ENCODE measurements around the gene QRICH1. TPM values are rescaled to one million over a fixed set of nuclear protein-coding genes. Genes with fewer than 3 reads are reported as not detected.

Gene QRICH1
- total RNA-seq, 1 experiment from 2014 or later, result 151 TPM

DNA sequence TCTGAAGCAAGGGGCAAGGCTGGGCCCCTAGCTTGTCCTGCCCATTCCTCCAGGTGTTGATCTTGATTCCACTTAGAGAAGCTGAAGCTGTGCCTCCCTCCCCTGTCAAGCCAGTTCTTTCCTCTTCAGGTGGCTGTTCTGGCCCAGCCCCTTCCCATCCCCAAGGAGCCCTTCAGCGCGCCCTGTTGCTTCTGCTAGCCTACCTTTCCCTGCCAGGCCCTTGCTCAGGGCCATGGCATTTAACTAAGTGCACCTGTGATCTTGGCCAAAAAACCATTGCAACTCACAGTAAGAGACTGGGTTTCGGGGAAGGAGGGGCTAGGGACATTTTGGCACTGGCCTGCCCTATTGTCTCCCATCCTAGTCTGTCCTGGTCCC lies 88.6 kb downstream of the QRICH1 start:
- peak overlapping the region in 1 of 2 experiments; percentile 35; a peak in 1 of 5 replicates for H3K4me3 Mint-ChIP-seq
- Histone ChIP-seq H3K4me1 (ENCODE audit: insufficient read depth, low read length) (no peaks in the 10 kb centered on the region; the same call in 1 of the 2 replicates), H3K23me2 (ENCODE audit: insufficient read length, low read depth, low read length, poor library complexity, severe bottlenecking) (peaks cover 13% of the 10 kb centered on the region), H2BK20ac (ENCODE audit: low read depth, low read length, poor library complexity, severe bottlenecking) (no peak overlapping the region), H3K79me1 (ENCODE audit: insufficient read depth, low read depth, low read length, poor library complexity, severe bottlenecking) (no peaks in the 10 kb centered on the region), H3K9ac (ENCODE audit: extremely low read depth, insufficient read length, low read length) (no peak overlapping the region), H3K18ac (ENCODE audit: insufficient read length, low read depth, low read length) (no peak overlapping the region), H2BK120ac (ENCODE audit: low read depth, low read length, poor library complexity, severe bottlenecking) (no peak overlapping the region), H3K27me3 (ENCODE audit: insufficient read depth, low read length) (no peaks in the 10 kb centered on the region), H3K56ac (ENCODE audit: insufficient read length, low read depth, low read length) (no peak overlapping the region), H4K20me1 (ENCODE audit: control insufficient read depth, insufficient read depth, insufficient read length) (no peaks in the 10 kb centered on the region), H3T11ph (ENCODE audit: low read length) (no peak overlapping the region), H2BK12ac (ENCODE audit: insufficient read length, low read depth, low read length) (no peak overlapping the region), H4K5ac (ENCODE audit: insufficient read length, low read depth, low read length) (no peak overlapping the region), H2BK15ac (ENCODE audit: low read depth, low read length) (no peak overlapping the region), H3K27ac (ENCODE audit: insufficient read length, low read depth, low read length) (no peak overlapping the region), H2AK5ac (ENCODE audit: insufficient read length, low read length) (no peak overlapping the region), H3K79me2 (ENCODE audit: insufficient read depth, low read length) (peaks cover 10% of the 10 kb centered on the region; the same call in 1 of the 2 replicates), H4K8ac (replicated peaks; ENCODE audit: insufficient read length, low read depth, low read length) (no peak overlapping the region), H3K9me3 (ENCODE audit: control insufficient read depth, low read depth, low read length) (no peaks in the 10 kb centered on the region), H4K91ac (ENCODE audit: insufficient read length, low read depth, low read length) (no peak overlapping the region), H2BK5ac (ENCODE audit: insufficient read length, low read length) (no peak overlapping the region), H3K14ac (ENCODE audit: insufficient read depth, low read length) (no peak overlapping the region), H3K4me2 (ENCODE audit: insufficient read depth, insufficient read length, low read length) (no peak overlapping the region), H2AFZ (ENCODE audit: low read length) (no peak overlapping the region), H3K23ac (ENCODE audit: insufficient read length, low read depth, low read length) (no peak overlapping the region), H3K4ac (ENCODE audit: low read depth, low read length) (no peak overlapping the region)
- no peaks in the 10 kb centered on the region; the same call in 1 of the 2 replicates for H3K27me3 Mint-ChIP-seq (ENCODE audit: low read depth)
- no peak overlapping the region for H3K27ac Mint-ChIP-seq
- H3K9me3 Mint-ChIP-seq, result no peaks in the 10 kb centered on the region; a peak in 1 of 5 replicates
- H3K36me3 Mint-ChIP-seq (ENCODE audit: insufficient read depth in 1 of 3, low read depth in 3 of 3), result peaks cover 0 to 21% (median 15%) of the 10 kb centered on the region in 3 experiments; a peak in 6 of 7 replicates
- peaks cover 16 to 18% of the 10 kb centered on the region in 2 experiments for H3K4me1 Mint-ChIP-seq
- TF ChIP-seq, protein P1, sequence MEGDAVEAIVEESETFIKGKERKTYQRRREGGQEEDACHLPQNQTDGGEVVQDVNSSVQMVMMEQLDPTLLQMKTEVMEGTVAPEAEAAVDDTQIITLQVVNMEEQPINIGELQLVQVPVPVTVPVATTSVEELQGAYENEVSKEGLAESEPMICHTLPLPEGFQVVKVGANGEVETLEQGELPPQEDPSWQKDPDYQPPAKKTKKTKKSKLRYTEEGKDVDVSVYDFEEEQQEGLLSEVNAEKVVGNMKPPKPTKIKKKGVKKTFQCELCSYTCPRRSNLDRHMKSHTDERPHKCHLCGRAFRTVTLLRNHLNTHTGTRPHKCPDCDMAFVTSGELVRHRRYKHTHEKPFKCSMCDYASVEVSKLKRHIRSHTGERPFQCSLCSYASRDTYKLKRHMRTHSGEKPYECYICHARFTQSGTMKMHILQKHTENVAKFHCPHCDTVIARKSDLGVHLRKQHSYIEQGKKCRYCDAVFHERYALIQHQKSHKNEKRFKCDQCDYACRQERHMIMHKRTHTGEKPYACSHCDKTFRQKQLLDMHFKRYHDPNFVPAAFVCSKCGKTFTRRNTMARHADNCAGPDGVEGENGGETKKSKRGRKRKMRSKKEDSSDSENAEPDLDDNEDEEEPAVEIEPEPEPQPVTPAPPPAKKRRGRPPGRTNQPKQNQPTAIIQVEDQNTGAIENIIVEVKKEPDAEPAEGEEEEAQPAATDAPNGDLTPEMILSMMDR (conservative IDR thresholded peaks at IDR 0.05), result no peak
- WGBS (ENCODE audit: extremely low coverage, insufficient read length, low lambda C conversion rate), result no CpG with 5 or more reads among the region's 3 CpGs
- no peak for DNase-seq
